Activated T-cell treated with anti-CD3 and anti-CD28 coated beads, Interleukin-2, amount 50 U/mL, for 4 hours (primary cell): ENCODE measurements around the gene PDE11A. TPM values are rescaled to one million over a fixed set of nuclear protein-coding genes. Genes with fewer than 3 reads are reported as not detected.

Experiments used
- ATAC-seq, 2 donors: fragments of 200-7000 bp; cut with Tn5 transposase; one replicate each; pipeline ENCODE4 v1.10.0; 2021
- DNase-seq: peaks from one replicate; pipeline ENCODE4 v3.0.0-alpha.2; 2020
- H3K27me3 Mint-ChIP-seq: one replicate; pipeline ENCODE4 v1.8.0; 2021; ENCODE audit warnings: low read depth, mixed read lengths
- H3K36me3 Mint-ChIP-seq: one replicate; pipeline ENCODE4 v1.8.0; 2022; ENCODE audit warnings: mixed read lengths; ENCODE audit not compliant: insufficient read depth
- H3K4me1 Mint-ChIP-seq: one replicate; pipeline ENCODE4 v1.8.0; 2021; ENCODE audit warnings: low read depth, mixed read lengths
- H3K4me3 Mint-ChIP-seq: one replicate; pipeline ENCODE4 v1.8.0; 2021; ENCODE audit warnings: mild to moderate bottlenecking, moderate library complexity, mixed read lengths
- H3K9me3 Mint-ChIP-seq: one replicate; pipeline ENCODE4 v1.8.0; 2021; ENCODE audit warnings: mixed read lengths
- total RNA-seq, 3 donors: library from RNA; stranded (reverse); gene quantifications; one replicate each; pipeline ENCODE4 v1.2.1, GENCODE V29; 2021

The PDE11A gene
- total RNA-seq, 3 donors from 2014 or later, result not detected

DNA sequence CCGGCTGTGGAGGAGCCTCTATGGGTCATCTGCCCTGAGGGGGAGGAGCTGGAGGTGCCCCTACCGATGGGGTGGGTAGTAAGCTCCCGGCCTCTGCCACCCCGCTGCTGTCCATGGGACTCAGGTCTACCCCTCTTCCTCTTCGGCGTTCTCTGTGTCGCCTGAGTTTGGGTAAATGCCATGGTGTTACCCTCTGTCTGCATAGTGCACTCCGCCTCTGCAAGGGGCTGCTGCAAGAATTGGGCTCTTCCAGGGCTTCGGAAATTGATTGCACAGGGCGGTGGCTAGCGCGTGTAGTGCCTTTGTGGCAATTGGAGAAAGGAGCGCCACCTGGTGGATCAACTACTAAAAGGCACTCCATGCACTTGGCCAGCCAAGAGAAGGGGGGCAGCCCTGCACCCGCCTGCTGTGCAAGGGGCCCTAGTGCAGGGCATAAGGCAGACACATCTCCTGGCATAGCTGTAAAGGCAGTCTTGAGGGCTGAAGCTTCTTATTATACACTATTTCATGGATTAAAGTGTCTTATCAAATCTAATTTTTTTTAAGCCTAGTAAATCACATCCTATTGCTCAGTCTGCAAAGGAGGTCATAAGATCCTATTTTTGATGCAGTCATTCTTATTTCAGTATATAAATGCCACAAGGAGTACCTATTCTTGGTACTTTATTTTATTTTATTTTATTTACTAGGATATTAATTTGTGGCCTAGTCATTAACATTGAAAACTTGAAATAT lies 308.9 kb downstream of the PDE11A start:
- Mint-ChIP-seq H3K4me3 (no peak overlapping the region), H3K36me3 (no peaks in the 10 kb centered on the region), H3K27me3 (peaks cover 10% of the 10 kb centered on the region), H3K9me3 (no peaks in the 10 kb centered on the region), H3K4me1 (peaks cover 7% of the 10 kb centered on the region)
- peak; percentile 69 for DNase-seq
- peak; percentile 96 to 98 for ATAC-seq

DNA sequence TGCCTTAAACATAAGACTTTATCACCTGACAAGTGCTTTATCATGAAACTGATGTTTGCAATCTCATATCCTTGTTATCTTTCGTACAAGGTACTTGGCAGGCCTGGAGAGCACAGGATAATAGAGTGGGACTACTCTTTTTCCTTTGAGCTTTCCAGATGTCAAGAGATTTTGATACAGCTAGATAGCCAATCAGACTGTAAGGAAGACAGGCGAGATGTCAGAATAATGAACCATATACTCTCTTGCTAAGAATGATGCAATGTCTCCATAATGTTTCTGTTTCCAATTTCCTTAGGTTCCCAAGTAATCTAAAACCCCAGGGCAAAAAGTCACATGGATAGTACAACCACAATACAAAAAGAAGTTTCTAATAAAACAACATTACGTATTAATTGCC lies 313.1 kb downstream of the PDE11A start:
- peaks cover 12% of the 10 kb centered on the region for H3K27me3 Mint-ChIP-seq
- no peak overlapping the region for H3K4me3 Mint-ChIP-seq
- H3K36me3 Mint-ChIP-seq, result no peaks in the 10 kb centered on the region
- DNase-seq (no peak), ATAC-seq (no peak)
- no peaks in the 10 kb centered on the region for H3K9me3 Mint-ChIP-seq
- peaks cover 3% of the 10 kb centered on the region for H3K4me1 Mint-ChIP-seq

GRCh38 chr2:177758591-177759371 lies 313.8 kb downstream of the PDE11A start:
- no peak overlapping the region for H3K4me3 Mint-ChIP-seq
- no peaks in the 10 kb centered on the region for H3K36me3 Mint-ChIP-seq
- H3K4me1 Mint-ChIP-seq, result peaks cover 6% of the 10 kb centered on the region
- no peak for DNase-seq
- no peaks in the 10 kb centered on the region for H3K9me3 Mint-ChIP-seq
- ATAC-seq, result no peak
- H3K27me3 Mint-ChIP-seq, result peaks cover 12% of the 10 kb centered on the region

DNA sequence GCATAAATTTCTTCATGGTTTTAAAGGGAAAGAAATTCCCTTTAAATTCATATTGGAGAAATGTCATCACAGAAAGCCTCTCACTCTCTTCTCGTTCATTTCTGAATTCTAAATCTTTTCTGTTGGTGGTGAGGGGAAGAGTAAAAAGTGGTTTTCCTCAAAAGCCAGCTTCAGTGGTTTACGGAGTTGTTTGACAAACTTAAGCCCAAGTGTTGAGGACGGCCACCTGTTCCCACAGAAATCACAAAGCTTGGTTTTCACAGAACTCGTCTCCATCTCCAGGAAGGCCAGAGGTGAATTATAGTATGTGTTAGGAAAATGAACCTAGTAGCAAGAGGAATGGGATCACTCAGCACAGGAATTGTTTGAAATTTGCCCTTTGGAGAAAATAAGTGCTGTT lies 316.2 kb downstream of the PDE11A start:
- ATAC-seq (no peak), DNase-seq (no peak)
- Mint-ChIP-seq H3K27me3 (peaks cover 6% of the 10 kb centered on the region), H3K4me3 (no peak overlapping the region), H3K9me3 (no peaks in the 10 kb centered on the region), H3K36me3 (no peaks in the 10 kb centered on the region), H3K4me1 (peaks cover 4% of the 10 kb centered on the region)

DNA sequence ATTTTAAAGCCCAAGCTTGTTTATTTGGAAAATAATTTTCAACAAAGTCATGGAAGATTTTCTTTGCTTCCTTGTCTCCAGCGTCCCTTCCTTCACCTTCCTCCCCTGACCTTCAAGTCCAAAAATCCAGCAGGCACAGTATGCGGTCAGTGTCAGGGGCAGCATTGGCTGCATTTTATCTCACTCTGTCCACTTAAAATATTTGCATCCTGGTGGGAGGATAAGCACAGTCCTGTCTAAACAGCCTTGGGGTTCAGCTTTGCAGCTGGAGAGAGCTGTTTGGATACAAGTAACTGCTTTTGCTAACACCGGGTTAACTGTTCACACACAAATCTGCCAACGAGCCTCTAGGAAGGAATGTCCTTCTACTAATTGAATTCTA lies 318.1 kb downstream of the PDE11A start:
- no peak overlapping the region for H3K4me3 Mint-ChIP-seq
- no peak for DNase-seq

DNA sequence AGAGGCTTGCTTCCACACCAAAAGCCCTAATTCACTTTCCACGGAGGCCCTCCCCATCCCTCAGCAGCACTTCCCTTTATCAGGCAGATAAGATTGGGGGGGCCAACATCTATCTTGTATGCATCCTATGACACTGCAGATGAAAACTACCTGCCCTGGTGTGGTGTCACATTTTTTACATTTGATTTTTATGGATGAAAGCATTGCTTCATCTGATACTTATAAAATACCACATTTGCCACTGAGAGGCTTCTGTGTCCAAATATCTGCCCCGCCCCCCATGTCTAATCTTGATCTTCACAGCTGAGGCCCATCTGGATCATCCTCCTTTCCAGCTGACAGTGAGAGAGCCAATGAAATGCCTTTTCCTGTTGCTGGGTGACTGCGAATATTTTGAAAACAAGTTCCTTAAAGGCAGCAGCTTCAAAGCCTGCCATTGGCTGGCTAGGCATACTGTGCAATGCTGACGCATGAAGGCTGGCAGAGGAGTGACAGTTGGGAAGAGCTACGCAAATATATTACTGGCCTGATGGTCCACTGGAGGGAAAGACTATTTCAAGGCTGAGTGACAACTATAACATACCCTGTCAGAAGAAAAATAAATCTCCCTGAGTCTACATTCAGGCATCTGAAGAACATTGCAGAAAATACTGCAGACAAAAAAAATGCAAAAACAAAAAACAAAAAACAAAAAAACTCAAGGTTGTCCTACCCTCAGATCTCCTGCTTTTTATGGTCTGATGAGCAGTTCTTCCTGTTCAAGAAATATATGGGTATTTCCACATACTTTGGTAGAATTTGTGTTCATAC lies 318.7 kb downstream of the PDE11A start:
- H3K4me1 Mint-ChIP-seq, result peaks cover 4% of the 10 kb centered on the region
- peak in 1 of 2 donors; percentile 23 for ATAC-seq
- H3K27me3 Mint-ChIP-seq, result peaks cover 6% of the 10 kb centered on the region
- no peak for DNase-seq
- H3K4me3 Mint-ChIP-seq, result no peak overlapping the region
- H3K9me3 Mint-ChIP-seq, result no peaks in the 10 kb centered on the region
- H3K36me3 Mint-ChIP-seq, result no peaks in the 10 kb centered on the region

More for the DNA sequence above, 318.1 kb downstream of the PDE11A start:
- Mint-ChIP-seq H3K27me3 (peaks cover 7% of the 10 kb centered on the region), H3K36me3 (no peaks in the 10 kb centered on the region), H3K4me1 (peaks cover 4% of the 10 kb centered on the region), H3K9me3 (no peaks in the 10 kb centered on the region)
- no peak for ATAC-seq

- Mint-ChIP-seq H3K27me3 (peaks cover 2% of the 10 kb centered on the region), H3K36me3 (no peaks in the 10 kb centered on the region), H3K9me3 (no peaks in the 10 kb centered on the region), H3K4me1 (no peaks in the 10 kb centered on the region), H3K4me3 (no peak overlapping the region)
- DNase-seq (no peak), ATAC-seq (no peak)
These were observed 324.2 kb downstream of the PDE11A start for GRCh38 chr2:177748360-177748759.

- H3K36me3 Mint-ChIP-seq, result no peaks in the 10 kb centered on the region
These were observed 325.2 kb downstream of the PDE11A start for GRCh38 chr2:177747384-177747783.

GRCh38 chr2:177746358-177746757 lies 326.2 kb downstream of the PDE11A start:
- no peaks in the 10 kb centered on the region for H3K9me3 Mint-ChIP-seq
- DNase-seq, result no peak

More at GRCh38 chr2:177747384-177747783, 325.2 kb downstream of the PDE11A start:
- no peak for DNase-seq
- Mint-ChIP-seq H3K4me3 (no peak overlapping the region), H3K9me3 (no peaks in the 10 kb centered on the region), H3K4me1 (no peaks in the 10 kb centered on the region), H3K27me3 (peaks cover 5% of the 10 kb centered on the region)
- ATAC-seq, result no peak

DNA sequence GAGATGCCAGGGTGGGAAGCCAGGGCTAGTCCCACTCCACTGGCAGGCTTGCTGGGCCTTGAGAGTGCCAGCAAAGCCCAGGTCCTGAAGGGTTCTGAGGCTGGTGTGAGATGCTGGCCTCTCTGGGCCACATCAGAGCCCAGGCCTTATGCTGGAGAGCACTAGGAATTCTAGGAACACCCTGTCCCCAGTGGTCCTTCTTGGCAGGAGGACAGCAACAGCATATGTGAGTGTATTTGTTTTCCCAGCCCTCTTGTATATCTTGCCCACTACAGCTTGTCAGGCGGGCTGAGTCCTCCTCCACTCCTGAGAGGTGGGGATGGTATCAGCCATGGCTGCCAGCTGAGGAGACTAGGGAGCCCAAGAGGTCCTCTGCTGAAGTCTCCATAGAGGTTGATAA lies 327.0 kb downstream of the PDE11A start:
- Mint-ChIP-seq H3K4me1 (no peaks in the 10 kb centered on the region), H3K4me3 (no peak overlapping the region), H3K36me3 (no peaks in the 10 kb centered on the region), H3K27me3 (peaks cover 6% of the 10 kb centered on the region), H3K9me3 (no peaks in the 10 kb centered on the region)
- DNase-seq (no peak), ATAC-seq (no peak)

More at GRCh38 chr2:177746358-177746757, 326.2 kb downstream of the PDE11A start:
- Mint-ChIP-seq H3K27me3 (peaks cover 8% of the 10 kb centered on the region), H3K36me3 (no peaks in the 10 kb centered on the region), H3K4me1 (no peaks in the 10 kb centered on the region), H3K4me3 (no peak overlapping the region)
- no peak for ATAC-seq

GRCh38 chr2:177742851-177743250 lies 329.7 kb downstream of the PDE11A start:
- no peaks in the 10 kb centered on the region for H3K9me3 Mint-ChIP-seq
- peaks cover 6% of the 10 kb centered on the region for H3K27me3 Mint-ChIP-seq
- no peak overlapping the region for H3K4me3 Mint-ChIP-seq
- ATAC-seq, result no peak
- no peaks in the 10 kb centered on the region for H3K36me3 Mint-ChIP-seq
- no peak for DNase-seq
- no peaks in the 10 kb centered on the region for H3K4me1 Mint-ChIP-seq

DNA sequence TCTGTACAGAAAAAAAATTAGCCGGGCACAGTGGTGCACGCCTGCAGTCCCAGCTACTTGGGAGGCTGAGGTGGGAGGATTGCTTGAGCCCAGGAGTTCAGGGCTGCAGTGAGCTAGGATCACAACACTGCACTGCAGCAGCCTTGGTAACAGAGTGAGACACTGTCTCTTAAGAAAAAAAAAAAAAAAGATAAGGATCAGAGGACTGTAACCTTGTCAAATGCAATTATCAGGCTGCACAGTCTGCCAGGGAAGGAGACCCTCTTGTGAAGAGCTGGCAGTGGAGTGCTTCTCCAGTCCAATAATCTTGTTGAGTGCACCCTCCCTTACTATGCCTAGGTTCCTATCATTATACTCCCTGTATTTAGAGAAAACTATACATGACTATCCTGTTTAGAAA lies 330.7 kb downstream of the PDE11A start:
- ATAC-seq (no peak), DNase-seq (no peak)
- Mint-ChIP-seq H3K36me3 (no peaks in the 10 kb centered on the region), H3K9me3 (no peaks in the 10 kb centered on the region), H3K4me1 (no peaks in the 10 kb centered on the region), H3K27me3 (peaks cover 6% of the 10 kb centered on the region), H3K4me3 (no peak overlapping the region)

- no peak for ATAC-seq
- Mint-ChIP-seq H3K9me3 (no peaks in the 10 kb centered on the region), H3K27me3 (peaks cover 10% of the 10 kb centered on the region), H3K4me1 (no peaks in the 10 kb centered on the region), H3K4me3 (no peak overlapping the region), H3K36me3 (no peaks in the 10 kb centered on the region)
- DNase-seq, result no peak
These were observed 331.9 kb downstream of the PDE11A start for GRCh38 chr2:177740700-177741099.

DNA sequence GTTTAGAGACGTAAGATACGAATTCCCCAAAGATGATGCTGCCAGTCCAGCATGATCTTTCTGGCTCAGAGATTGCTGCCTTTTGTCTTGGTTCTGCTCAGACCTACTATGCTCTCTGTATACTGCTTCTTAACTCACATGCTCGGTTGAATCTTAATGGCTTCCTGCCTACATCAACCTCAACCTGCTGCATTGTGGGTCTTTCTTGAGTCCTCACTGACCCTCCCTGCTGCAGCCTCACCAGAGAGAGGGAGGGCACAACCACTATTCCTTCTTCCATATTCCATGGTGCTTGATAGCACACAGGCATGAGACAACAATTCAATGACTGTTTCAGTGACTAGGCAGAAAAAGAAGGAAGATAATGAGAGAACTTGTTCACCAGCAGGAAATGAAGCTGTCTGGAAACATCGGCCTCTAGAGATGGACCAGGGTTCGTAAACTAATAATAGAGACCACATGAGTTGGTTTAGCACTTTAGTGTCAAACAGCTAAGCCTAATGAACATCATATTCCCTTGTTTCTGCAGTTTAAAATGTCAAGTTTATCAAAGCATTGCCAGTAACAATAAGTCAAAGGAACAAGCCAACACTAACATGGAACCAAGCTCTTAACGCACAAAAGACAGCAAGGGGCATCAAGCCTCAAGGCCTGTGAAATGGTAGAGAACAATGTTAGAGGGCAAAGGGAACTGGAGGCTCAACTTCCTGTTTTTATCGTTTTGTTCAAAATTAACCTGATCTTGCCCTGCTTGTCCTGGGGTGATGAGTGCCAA lies 333.9 kb downstream of the PDE11A start:
- H3K36me3 Mint-ChIP-seq, result no peaks in the 10 kb centered on the region
- H3K27me3 Mint-ChIP-seq, result peaks cover 20% of the 10 kb centered on the region
- ATAC-seq (no peak), DNase-seq (no peak)
- H3K9me3 Mint-ChIP-seq, result no peaks in the 10 kb centered on the region
- no peaks in the 10 kb centered on the region for H3K4me1 Mint-ChIP-seq
- no peak overlapping the region for H3K4me3 Mint-ChIP-seq
